ENCODE results near the gene GPR62. TPM values are rescaled to one million over a fixed set of nuclear protein-coding genes. Genes with fewer than 3 reads are reported as not detected.

GPR62 gene
- total and polyA plus RNA-seq, 4 donors: 0.15 TPM; not detected in 3

DNA sequence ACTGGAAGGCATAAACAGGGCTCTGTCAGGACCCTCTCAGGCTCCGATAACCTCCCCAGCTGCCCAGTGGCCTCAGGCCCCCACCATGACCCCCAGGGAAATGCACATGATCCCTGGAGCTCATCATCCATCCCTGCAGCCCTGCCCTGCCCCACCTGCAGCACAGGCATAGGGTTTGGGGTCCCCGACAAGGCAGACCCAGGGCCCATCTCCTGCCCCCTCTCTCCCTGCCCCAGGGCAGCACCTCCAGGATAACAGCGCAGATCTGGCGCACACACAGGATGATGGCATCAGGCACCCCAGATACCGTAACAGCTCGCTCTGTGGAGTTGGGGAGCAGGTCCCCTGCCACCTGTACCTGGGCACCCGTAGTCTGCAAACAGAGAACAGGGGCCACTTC is 4.5 kb downstream of the GPR62 start:
- DNase-seq: peak in 1 of 2 donors; percentile 66
- Histone ChIP-seq H3K27ac (ENCODE audit: low read depth in 1 of 2, low read length in 2 of 2) (no peak overlapping the region), H3K9me3 (ENCODE audit: control insufficient read depth, low read length) (no peaks in the 10 kb centered on the region), H3K27me3 (ENCODE audit: control insufficient read depth in 1 of 2, insufficient read depth in 2 of 2, low read length in 1 of 2) (no peaks in the 10 kb centered on the region), H3K4me3 (ENCODE audit: low read length in 2 of 2) (no peak overlapping the region), H3K4me1 (ENCODE audit: control insufficient read depth in 1 of 2, insufficient read depth in 2 of 2, low read length in 2 of 2) (no peaks in the 10 kb centered on the region), H3K36me3 (ENCODE audit: control insufficient read depth in 1 of 2, insufficient read depth in 2 of 2, low read length in 1 of 2) (no peaks in the 10 kb centered on the region)
- no peak for ATAC-seq (ENCODE audit: low FRiP score)
- 98 to 99% methylated on average over 7 of the region's 7 CpGs for WGBS, 2 donors
- intact Hi-C loops (cut with DNase I): no loop called here

DNA sequence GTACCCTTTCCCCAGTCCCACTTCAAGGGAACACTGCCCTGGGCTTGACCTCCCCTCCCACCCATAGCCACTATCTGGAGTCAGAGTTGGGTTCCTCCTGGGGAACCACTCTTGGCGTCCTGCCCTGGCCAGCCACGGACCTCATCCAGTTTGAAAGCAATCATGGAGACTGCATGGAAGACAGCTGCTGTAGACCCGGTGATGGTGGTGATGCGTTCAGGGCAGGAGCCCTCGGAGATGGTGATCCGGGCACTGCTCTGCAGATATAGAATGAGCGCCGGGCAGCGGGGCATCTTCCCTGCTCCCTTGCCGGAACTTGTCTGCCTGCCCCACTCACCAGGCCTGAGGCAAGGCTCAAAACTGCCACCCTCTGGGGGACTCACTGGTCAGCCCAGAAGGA is 5.2 kb downstream of the GPR62 start:
- Histone ChIP-seq H3K4me1 (ENCODE audit: control insufficient read depth in 1 of 2, insufficient read depth in 2 of 2, low read length in 2 of 2) (no peaks in the 10 kb centered on the region), H3K36me3 (ENCODE audit: control insufficient read depth in 1 of 2, insufficient read depth in 2 of 2, low read length in 1 of 2) (no peaks in the 10 kb centered on the region), H3K27ac (ENCODE audit: low read depth in 1 of 2, low read length in 2 of 2) (no peak overlapping the region), H3K27me3 (ENCODE audit: control insufficient read depth in 1 of 2, insufficient read depth in 2 of 2, low read length in 1 of 2) (no peaks in the 10 kb centered on the region), H3K9me3 (ENCODE audit: control insufficient read depth, low read length) (no peaks in the 10 kb centered on the region), H3K4me3 (ENCODE audit: low read length in 2 of 2) (no peak overlapping the region)
- ATAC-seq (ENCODE audit: low FRiP score): no peak
- WGBS, 2 donors: 86% methylated on average over 10 of the region's 10 CpGs
- intact Hi-C loops (cut with DNase I): no loop called here
- peak in 1 of 2 donors; percentile 70 for DNase-seq

DNA sequence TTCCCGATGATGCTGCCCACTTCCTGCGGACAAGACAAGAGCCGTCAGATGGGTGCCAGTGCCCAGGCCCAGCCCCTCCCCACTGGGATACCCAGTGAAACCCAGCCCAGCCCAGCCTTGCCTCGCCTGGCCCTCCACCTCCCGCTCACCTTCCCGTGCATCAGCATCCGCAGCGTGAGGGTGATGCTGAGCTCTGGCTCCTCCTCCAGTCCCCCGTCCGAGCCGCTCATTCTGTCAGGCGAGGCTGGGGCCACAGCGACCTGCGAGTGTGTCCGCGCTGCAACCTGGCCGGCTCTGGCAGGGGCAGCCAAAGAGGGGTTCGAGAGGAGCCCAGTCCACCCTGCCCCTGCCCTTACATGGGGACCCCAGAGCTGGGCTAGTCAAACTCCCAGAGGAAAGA is 5.8 kb downstream of the GPR62 start:
- WGBS, 2 donors: 92 to 94% methylated on average over 18 of the region's 18 CpGs
- Histone ChIP-seq H3K9me3 (ENCODE audit: control insufficient read depth, low read length) (no peaks in the 10 kb centered on the region), H3K4me3 (ENCODE audit: low read length in 2 of 2) (no peak overlapping the region), H3K27me3 (ENCODE audit: control insufficient read depth in 1 of 2, insufficient read depth in 2 of 2, low read length in 1 of 2) (no peaks in the 10 kb centered on the region), H3K27ac (ENCODE audit: low read depth in 1 of 2, low read length in 2 of 2) (no peak overlapping the region), H3K36me3 (ENCODE audit: control insufficient read depth in 1 of 2, insufficient read depth in 2 of 2, low read length in 1 of 2) (no peaks in the 10 kb centered on the region), H3K4me1 (ENCODE audit: control insufficient read depth in 1 of 2, insufficient read depth in 2 of 2, low read length in 2 of 2) (no peaks in the 10 kb centered on the region)
- intact Hi-C loops (cut with DNase I): no loop called here
- peak in 1 of 2 donors; percentile 59 for DNase-seq
- ATAC-seq (ENCODE audit: low FRiP score): no peak

DNA sequence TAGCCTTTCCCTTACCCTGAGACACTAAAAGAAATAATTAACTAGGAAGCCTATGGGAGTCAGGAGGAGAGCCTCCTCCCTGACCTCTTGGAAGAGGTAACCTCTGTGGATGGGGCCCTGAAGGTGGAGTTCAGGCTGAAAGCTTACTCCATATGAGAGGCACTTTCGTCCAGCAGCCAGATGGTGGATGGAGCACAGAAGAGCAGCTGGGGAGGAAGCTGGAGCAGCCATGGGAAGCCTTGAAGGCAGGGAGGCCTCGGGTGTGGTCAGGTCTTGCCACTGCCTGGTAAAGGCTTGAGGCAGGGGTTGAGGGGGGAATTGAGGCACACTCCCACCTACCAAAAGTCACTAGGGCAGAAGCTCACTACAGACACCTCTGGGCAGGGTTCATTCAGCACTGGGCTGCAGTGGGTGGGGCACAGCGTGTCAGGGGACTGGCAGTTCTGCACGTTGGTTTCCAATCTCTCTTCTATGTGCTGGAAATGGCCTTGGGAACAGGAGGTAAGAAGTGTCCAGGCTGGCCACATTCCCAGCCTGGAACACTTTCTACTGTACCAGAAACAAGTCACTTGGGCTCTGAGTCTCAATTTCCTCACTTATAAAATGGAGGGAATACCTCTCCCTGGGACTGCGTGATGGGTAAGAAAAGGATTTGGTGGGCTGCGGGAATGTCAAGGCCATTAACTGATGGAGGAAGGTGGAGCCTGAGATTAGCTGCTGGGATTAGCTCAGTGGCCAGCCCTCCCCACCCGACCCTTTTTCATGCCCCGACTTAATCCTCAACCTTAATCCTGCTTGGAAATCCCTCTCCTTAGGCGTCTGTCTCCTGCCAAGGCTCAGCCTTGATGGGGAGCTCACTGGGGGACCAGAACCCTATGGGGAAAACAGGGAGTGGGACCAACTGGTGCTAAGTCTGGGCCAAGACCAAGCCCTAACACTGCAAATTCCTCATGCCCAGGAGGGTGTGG is 6.7 kb downstream of the GPR62 start:
- Histone ChIP-seq H3K4me1 (ENCODE audit: control insufficient read depth in 1 of 2, insufficient read depth in 2 of 2, low read length in 2 of 2) (peaks cover 0 to 2% of the 10 kb centered on the region in 2 donors), H3K27me3 (ENCODE audit: control insufficient read depth in 1 of 2, insufficient read depth in 2 of 2, low read length in 1 of 2) (no peaks in the 10 kb centered on the region), H3K36me3 (ENCODE audit: control insufficient read depth in 1 of 2, insufficient read depth in 2 of 2, low read length in 1 of 2) (no peaks in the 10 kb centered on the region), H3K27ac (ENCODE audit: low read depth in 1 of 2, low read length in 2 of 2) (no peak overlapping the region), H3K4me3 (ENCODE audit: low read length in 2 of 2) (no peak overlapping the region), H3K9me3 (ENCODE audit: control insufficient read depth, low read length) (no peaks in the 10 kb centered on the region)
- WGBS, 2 donors: 68 to 69% methylated on average over 9 of the region's 9 CpGs
- intact Hi-C loops (cut with DNase I): no loop called here
- ATAC-seq (ENCODE audit: low FRiP score): no peak
- DNase-seq: no peak

DNA sequence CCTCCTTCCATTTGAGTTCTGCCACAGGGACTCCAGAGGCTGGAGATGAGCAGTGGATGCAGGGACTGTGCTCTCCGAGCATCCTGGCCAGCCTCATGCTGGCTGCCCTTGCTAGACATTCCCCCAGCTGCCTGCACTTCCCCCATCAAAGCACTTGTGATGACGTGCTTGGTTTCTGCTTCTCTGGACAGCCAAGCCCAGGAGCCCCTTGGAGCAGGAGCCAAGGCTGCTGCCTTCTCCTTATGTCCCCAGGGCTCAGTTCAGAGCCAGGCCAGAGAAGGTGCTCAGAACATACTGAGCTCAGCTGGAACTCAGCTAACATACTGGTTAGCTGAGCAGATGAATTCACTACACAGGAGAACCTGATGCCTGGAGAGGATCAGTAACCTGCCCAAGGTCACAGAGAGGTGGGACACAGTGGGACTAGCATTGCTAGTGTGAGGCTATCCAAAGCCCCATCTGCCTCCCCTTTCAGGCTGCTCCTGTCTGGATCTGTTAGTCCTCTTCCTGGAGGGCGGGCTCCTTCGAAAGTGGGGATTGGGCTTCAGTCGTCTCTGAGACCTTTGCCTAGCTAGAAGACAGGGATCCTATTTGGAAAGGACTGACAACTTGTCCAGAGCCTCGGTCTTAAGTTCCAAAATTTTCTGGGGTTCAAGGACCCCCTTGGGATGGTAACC is 7.8 kb downstream of the GPR62 start:
- Histone ChIP-seq H3K4me3 (ENCODE audit: low read length in 2 of 2) (no peak overlapping the region), H3K36me3 (ENCODE audit: control insufficient read depth in 1 of 2, insufficient read depth in 2 of 2, low read length in 1 of 2) (no peaks in the 10 kb centered on the region), H3K4me1 (ENCODE audit: control insufficient read depth in 1 of 2, insufficient read depth in 2 of 2, low read length in 2 of 2) (peaks cover 0 to 2% of the 10 kb centered on the region in 2 donors), H3K27me3 (ENCODE audit: control insufficient read depth in 1 of 2, insufficient read depth in 2 of 2, low read length in 1 of 2) (no peaks in the 10 kb centered on the region), H3K9me3 (ENCODE audit: control insufficient read depth, low read length) (no peaks in the 10 kb centered on the region), H3K27ac (ENCODE audit: low read depth in 1 of 2, low read length in 2 of 2) (no peak overlapping the region)
- 65 to 66% methylated on average over 6 of the region's 6 CpGs for WGBS, 2 donors
- DNase-seq (peak; percentile 45 to 68), ATAC-seq (ENCODE audit: low FRiP score) (no peak)
- intact Hi-C loops (cut with DNase I): no loop called here

DNA sequence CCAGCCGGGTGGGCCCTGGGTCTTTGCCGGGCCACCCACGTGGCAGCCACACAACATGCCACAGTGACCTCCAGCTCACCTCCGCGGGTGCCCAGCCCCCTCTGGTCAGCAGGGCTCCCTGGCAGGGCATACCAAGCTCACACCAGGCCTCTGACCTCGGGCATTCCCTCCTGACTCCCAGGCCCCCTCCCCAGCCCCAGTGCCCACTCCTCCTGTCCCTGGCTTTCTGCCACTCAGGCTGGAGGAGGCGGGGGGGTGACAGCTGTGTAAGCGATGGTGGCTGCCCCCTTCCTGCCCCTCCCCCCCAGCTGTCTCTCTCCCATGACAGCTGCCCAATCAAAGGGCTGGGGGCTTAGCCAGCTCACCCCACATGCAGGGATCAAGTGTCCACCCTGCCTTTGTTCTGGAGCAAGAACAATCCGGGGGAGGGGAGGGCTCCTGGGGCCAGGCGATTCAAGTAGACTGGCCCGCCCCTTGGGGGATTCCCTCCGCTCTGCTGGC is 8.8 kb downstream of the GPR62 start:
- no peaks in the 10 kb centered on the region for H3K36me3 ChIP-seq (ENCODE audit: control insufficient read depth in 1 of 2, insufficient read depth in 2 of 2, low read length in 1 of 2)
- H3K9me3 ChIP-seq (ENCODE audit: control insufficient read depth, low read length): no peaks in the 10 kb centered on the region
- H3K4me3 ChIP-seq (ENCODE audit: low read length in 2 of 2): no peak overlapping the region
- WGBS, 2 donors: 50 to 69% methylated on average over 11 to 12 of the region's 12 CpGs
- H3K4me1 ChIP-seq (ENCODE audit: control insufficient read depth in 1 of 2, insufficient read depth in 2 of 2, low read length in 2 of 2): peaks cover 0 to 2% of the 10 kb centered on the region in 2 donors
- intact Hi-C loops (cut with DNase I): no loop called here
- no peak overlapping the region for H3K27ac ChIP-seq (ENCODE audit: low read depth in 1 of 2, low read length in 2 of 2)
- no peaks in the 10 kb centered on the region for H3K27me3 ChIP-seq (ENCODE audit: control insufficient read depth in 1 of 2, insufficient read depth in 2 of 2, low read length in 1 of 2)
- ATAC-seq (ENCODE audit: low FRiP score) (no peak), DNase-seq (no peak)

DNA sequence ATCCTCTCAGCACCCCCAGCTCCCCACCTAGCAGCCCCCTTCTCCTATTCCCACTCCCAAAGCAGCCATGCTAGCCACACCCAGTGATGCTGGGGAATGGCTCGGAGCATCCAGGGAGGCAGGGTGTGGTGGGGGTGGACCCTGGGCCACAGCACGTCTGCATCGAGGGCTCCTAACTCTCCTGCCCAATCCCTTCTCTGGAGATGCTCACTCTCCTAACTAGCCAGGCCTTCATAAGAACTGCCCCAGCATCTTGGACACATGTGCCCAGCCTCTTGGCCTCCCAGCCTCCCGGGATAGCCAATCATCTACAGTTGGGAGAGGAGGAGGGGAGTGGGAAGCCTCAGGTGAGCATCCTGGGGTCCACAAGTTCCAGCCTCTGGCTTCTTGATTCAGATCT is 9.3 kb downstream of the GPR62 start:
- H3K4me1 ChIP-seq (ENCODE audit: control insufficient read depth in 1 of 2, insufficient read depth in 2 of 2, low read length in 2 of 2): peaks cover 0 to 2% of the 10 kb centered on the region in 2 donors
- DNase-seq (no peak), ATAC-seq (ENCODE audit: low FRiP score) (no peak)
- H3K36me3 ChIP-seq (ENCODE audit: control insufficient read depth in 1 of 2, insufficient read depth in 2 of 2, low read length in 1 of 2): no peaks in the 10 kb centered on the region
- no peak overlapping the region for H3K4me3 ChIP-seq (ENCODE audit: low read length in 2 of 2)
- H3K9me3 ChIP-seq (ENCODE audit: control insufficient read depth, low read length): no peaks in the 10 kb centered on the region
- H3K27me3 ChIP-seq (ENCODE audit: control insufficient read depth in 1 of 2, insufficient read depth in 2 of 2, low read length in 1 of 2): no peaks in the 10 kb centered on the region
- no peak overlapping the region for H3K27ac ChIP-seq (ENCODE audit: low read depth in 1 of 2, low read length in 2 of 2)
- intact Hi-C loops (cut with DNase I): no loop called here
- WGBS, 2 donors: 62 to 74% methylated on average over 4 of the region's 4 CpGs

DNA sequence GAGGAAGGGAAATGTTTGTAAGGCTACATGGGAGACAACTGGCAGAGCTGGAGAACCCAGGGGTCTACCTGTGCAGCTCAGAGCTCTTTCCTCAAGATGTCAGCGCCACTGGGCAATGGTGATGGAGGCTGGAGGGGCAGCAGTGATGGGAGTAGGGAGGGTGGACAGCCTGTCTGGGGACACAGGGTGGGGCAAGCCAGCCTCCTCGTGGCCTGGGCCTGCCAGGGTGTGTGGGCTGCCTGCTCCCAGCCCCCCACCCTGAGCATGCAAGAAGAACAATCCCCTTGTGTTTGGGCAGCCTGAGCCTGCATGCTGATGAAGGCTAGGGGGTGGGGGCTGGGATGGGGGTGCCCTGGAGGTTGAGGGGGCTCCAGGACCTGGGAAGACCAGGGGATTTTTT is 10.8 kb downstream of the GPR62 start:
- H3K4me3 ChIP-seq (ENCODE audit: low read length in 2 of 2): no peak overlapping the region
- no peaks in the 10 kb centered on the region for H3K27me3 ChIP-seq (ENCODE audit: control insufficient read depth in 1 of 2, insufficient read depth in 2 of 2, low read length in 1 of 2)
- no peaks in the 10 kb centered on the region for H3K36me3 ChIP-seq (ENCODE audit: control insufficient read depth in 1 of 2, insufficient read depth in 2 of 2, low read length in 1 of 2)
- H3K27ac ChIP-seq (ENCODE audit: low read depth in 1 of 2, low read length in 2 of 2): no peak overlapping the region
- intact Hi-C loops (cut with DNase I): no loop called here
- DNase-seq (no peak), ATAC-seq (ENCODE audit: low FRiP score) (no peak)
- no peaks in the 10 kb centered on the region for H3K9me3 ChIP-seq (ENCODE audit: control insufficient read depth, low read length)
- peaks cover 0 to 2% of the 10 kb centered on the region in 2 donors for H3K4me1 ChIP-seq (ENCODE audit: control insufficient read depth in 1 of 2, insufficient read depth in 2 of 2, low read length in 2 of 2)
- 63% methylated on average over 2 of the region's 2 CpGs for WGBS, 2 donors

All from aorta (tissue), 5 donors.